ENCODE measurements around the gene PSRC1.
A peak's percentile ranks its signal among the peaks of the same experiment; 100 is the strongest.

Gene PSRC1

GRCh38 chr1:109272831-109273547 lies 10.0 kb downstream of the PSRC1 start:
- no peak overlapping the region for H3K9ac ChIP-seq
- H3K4me1 ChIP-seq = peaks cover 19% of the 10 kb centered on the region
- no peaks in the 10 kb centered on the region for H4K20me1 ChIP-seq
- no peak overlapping the region for H3K4me3 ChIP-seq
- no peak overlapping the region for H3K27ac ChIP-seq
- no peaks in the 10 kb centered on the region for H3K9me3 ChIP-seq
- peaks cover 62% of the 10 kb centered on the region for H3K36me3 ChIP-seq
- no peak for TF ChIP-seq Cebpa-rat (IDR thresholded peaks at IDR 0.05)
- H3K27me3 ChIP-seq = no peaks in the 10 kb centered on the region
- no peak overlapping the region for H3K4me2 ChIP-seq

- H4K20me1 ChIP-seq = no peaks in the 10 kb centered on the region
- H3K27ac ChIP-seq = no peak overlapping the region
- H3K4me2 ChIP-seq = no peak overlapping the region
- peaks cover 27% of the 10 kb centered on the region for H3K4me1 ChIP-seq
- peaks cover 64% of the 10 kb centered on the region for H3K36me3 ChIP-seq
- H3K9me3 ChIP-seq = no peaks in the 10 kb centered on the region
- no peak overlapping the region for H3K4me3 ChIP-seq
- no peak for TF ChIP-seq Cebpa-rat (IDR thresholded peaks at IDR 0.05)
- no peak overlapping the region for H3K9ac ChIP-seq
- no peaks in the 10 kb centered on the region for H3K27me3 ChIP-seq
Measured at GRCh38 chr1:109272021-109272799, 10.7 kb downstream of the PSRC1 start.

GRCh38 chr1:109271458-109271857 lies 11.5 kb downstream of the PSRC1 start:
- Histone ChIP-seq H3K9ac (no peak overlapping the region), H3K4me3 (no peak overlapping the region), H3K27me3 (no peaks in the 10 kb centered on the region), H3K4me2 (no peak overlapping the region), H4K20me1 (no peaks in the 10 kb centered on the region), H3K4me1 (peaks cover 33% of the 10 kb centered on the region), H3K9me3 (no peaks in the 10 kb centered on the region), H3K36me3 (peaks cover 64% of the 10 kb centered on the region), H3K27ac (no peak overlapping the region)
- no peak for TF ChIP-seq Cebpa-rat (IDR thresholded peaks at IDR 0.05)

- Histone ChIP-seq H3K36me3 (peaks cover 66% of the 10 kb centered on the region), H3K4me2 (no peak overlapping the region), H3K27ac (no peak overlapping the region), H4K20me1 (no peaks in the 10 kb centered on the region), H3K4me3 (no peak overlapping the region), H3K27me3 (no peaks in the 10 kb centered on the region), H3K9ac (no peak overlapping the region), H3K4me1 (peaks cover 33% of the 10 kb centered on the region), H3K9me3 (no peaks in the 10 kb centered on the region)
- no peak for TF ChIP-seq Cebpa-rat (IDR thresholded peaks at IDR 0.05)
Measured at GRCh38 chr1:109270623-109271317, 12.2 kb downstream of the PSRC1 start.

GRCh38 chr1:109269981-109270622 lies 12.8 kb downstream of the PSRC1 start:
- Histone ChIP-seq H3K4me3 (no peak overlapping the region), H3K9ac (no peak overlapping the region), H3K27me3 (no peaks in the 10 kb centered on the region), H3K36me3 (peaks cover 70% of the 10 kb centered on the region), H3K4me2 (no peak overlapping the region), H3K27ac (no peak overlapping the region), H4K20me1 (no peaks in the 10 kb centered on the region), H3K4me1 (peaks cover 29% of the 10 kb centered on the region), H3K9me3 (no peaks in the 10 kb centered on the region)
- TF ChIP-seq Cebpa-rat (IDR thresholded peaks at IDR 0.05) = no peak

GRCh38 chr1:109269212-109269980 lies 13.5 kb downstream of the PSRC1 start:
- Histone ChIP-seq H3K4me3 (no peak overlapping the region), H3K9ac (no peak overlapping the region), H3K4me1 (peaks cover 22% of the 10 kb centered on the region), H3K4me2 (no peak overlapping the region), H4K20me1 (no peaks in the 10 kb centered on the region), H3K27ac (no peak overlapping the region), H3K27me3 (no peaks in the 10 kb centered on the region), H3K36me3 (peaks cover 77% of the 10 kb centered on the region), H3K9me3 (no peaks in the 10 kb centered on the region)
- no peak for TF ChIP-seq Cebpa-rat (IDR thresholded peaks at IDR 0.05)

- Histone ChIP-seq H3K4me2 (no peak overlapping the region), H3K4me3 (no peak overlapping the region), H3K27ac (no peak overlapping the region), H3K36me3 (peaks cover 83% of the 10 kb centered on the region), H4K20me1 (no peaks in the 10 kb centered on the region), H3K4me1 (peaks cover 14% of the 10 kb centered on the region), H3K9me3 (no peaks in the 10 kb centered on the region), H3K27me3 (no peaks in the 10 kb centered on the region), H3K9ac (no peak overlapping the region)
- no peak for TF ChIP-seq Cebpa-rat (IDR thresholded peaks at IDR 0.05)
Measured at GRCh38 chr1:109268431-109269211, 14.3 kb downstream of the PSRC1 start.

- H3K9me3 ChIP-seq = no peaks in the 10 kb centered on the region
- peak overlapping the region; percentile 59; the same call in 1 of the 2 replicates for H3K27ac ChIP-seq
- H3K9ac ChIP-seq = peak overlapping the region; percentile 41; the same call in 1 of the 2 replicates
- H4K20me1 ChIP-seq = no peaks in the 10 kb centered on the region
- TF ChIP-seq Cebpa-rat (IDR thresholded peaks at IDR 0.05) = no peak
- peaks cover 14% of the 10 kb centered on the region for H3K4me1 ChIP-seq
- peak overlapping the region; percentile 61 for H3K4me2 ChIP-seq
- H3K27me3 ChIP-seq = no peaks in the 10 kb centered on the region
- peaks cover 86% of the 10 kb centered on the region for H3K36me3 ChIP-seq
- no peak overlapping the region for H3K4me3 ChIP-seq
Measured at GRCh38 chr1:109267743-109268300, 15.1 kb downstream of the PSRC1 start.

Data from BLaER1 (cell line).